ENCODE results near the gene DCLK1.

Gene DCLK1

GRCh38 chr13:35793823-35794222 is 337.4 kb downstream of the DCLK1 start:
- TF ChIP-seq, protein P1, sequence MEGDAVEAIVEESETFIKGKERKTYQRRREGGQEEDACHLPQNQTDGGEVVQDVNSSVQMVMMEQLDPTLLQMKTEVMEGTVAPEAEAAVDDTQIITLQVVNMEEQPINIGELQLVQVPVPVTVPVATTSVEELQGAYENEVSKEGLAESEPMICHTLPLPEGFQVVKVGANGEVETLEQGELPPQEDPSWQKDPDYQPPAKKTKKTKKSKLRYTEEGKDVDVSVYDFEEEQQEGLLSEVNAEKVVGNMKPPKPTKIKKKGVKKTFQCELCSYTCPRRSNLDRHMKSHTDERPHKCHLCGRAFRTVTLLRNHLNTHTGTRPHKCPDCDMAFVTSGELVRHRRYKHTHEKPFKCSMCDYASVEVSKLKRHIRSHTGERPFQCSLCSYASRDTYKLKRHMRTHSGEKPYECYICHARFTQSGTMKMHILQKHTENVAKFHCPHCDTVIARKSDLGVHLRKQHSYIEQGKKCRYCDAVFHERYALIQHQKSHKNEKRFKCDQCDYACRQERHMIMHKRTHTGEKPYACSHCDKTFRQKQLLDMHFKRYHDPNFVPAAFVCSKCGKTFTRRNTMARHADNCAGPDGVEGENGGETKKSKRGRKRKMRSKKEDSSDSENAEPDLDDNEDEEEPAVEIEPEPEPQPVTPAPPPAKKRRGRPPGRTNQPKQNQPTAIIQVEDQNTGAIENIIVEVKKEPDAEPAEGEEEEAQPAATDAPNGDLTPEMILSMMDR (conservative IDR thresholded peaks at IDR 0.05; ENCODE audit: low read depth, low read length), result no peak
- no peak overlapping the region for H3K4me3 ChIP-seq (ENCODE audit: low read depth, low read length)
- no peak for DNase-seq (ENCODE audit: low read depth)

- no peak overlapping the region for H3K4me3 ChIP-seq (ENCODE audit: low read depth, low read length)
- DNase-seq (ENCODE audit: low read depth), result no peak
- TF ChIP-seq, protein P1 (conservative IDR thresholded peaks at IDR 0.05; ENCODE audit: low read depth, low read length), result no peak
Observed at GRCh38 chr13:35792911-35793310, 338.3 kb downstream of the DCLK1 start.

DNA sequence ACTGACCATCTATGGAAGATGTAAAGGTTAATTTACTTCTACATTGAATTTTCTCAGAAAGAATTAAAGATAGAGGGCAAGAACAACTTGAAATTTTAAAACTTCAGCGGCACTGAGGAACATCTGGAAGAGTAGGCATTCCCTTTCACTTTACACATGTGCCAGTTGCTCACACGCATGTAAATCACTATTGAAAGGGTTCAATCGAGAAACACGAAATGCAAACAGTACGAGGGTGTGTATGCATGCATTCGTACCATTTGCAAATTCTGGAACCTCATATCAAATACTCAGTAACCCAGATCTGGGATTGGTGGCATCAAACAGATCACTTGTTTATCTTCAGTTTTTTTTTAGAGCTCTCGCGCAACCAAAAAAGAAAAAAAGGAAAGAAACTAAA is 339.2 kb downstream of the DCLK1 start:
- TF ChIP-seq, protein P1 (conservative IDR thresholded peaks at IDR 0.05; ENCODE audit: low read depth, low read length), result no peak
- no peak for DNase-seq (ENCODE audit: low read depth)
- no peak overlapping the region for H3K4me3 ChIP-seq (ENCODE audit: low read depth, low read length)

- TF ChIP-seq, protein P1 (conservative IDR thresholded peaks at IDR 0.05; ENCODE audit: low read depth, low read length), result no peak
- DNase-seq (ENCODE audit: low read depth), result peak; percentile 57
- H3K4me3 ChIP-seq (ENCODE audit: low read depth, low read length), result no peak overlapping the region
Observed at GRCh38 chr13:35791184-35791851, 339.9 kb downstream of the DCLK1 start.

DNA sequence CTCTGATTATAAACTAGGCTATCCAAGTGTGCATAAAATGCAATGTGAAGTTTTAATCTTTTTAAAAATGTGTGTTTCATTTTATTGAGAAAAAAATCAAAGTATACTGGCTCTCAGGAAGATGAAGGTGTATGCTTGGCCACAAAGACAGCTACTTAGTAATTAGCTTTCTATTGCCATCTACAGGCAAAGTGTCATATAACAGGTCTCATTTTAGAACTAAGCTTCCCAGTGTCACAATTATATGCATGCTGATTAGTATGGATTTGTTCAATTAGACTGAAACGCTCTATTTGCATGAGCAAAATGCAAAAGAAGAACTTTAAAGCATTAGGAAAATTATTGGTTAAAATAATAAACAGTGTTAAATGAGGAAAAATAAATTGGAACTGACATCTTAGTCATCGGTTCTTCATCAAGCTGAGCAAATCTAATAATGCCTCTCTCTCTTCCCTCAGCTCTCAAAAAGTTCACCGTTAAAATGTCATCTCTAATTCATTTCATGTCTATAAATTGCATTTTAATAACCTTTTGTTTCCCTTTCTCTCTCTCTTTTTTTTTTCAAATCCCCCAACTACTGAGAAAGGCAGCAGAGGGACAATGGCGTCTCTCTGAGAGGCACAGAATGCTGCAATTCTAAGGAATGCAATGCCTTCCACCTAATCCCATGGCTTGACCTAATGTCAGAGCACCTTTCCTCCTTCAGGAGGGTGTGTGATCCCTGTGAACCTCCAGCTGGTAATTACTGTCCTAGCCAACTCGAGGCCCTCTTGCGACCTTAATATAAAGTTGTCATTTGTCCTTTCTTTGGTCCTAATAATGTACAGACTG is 341.6 kb downstream of the DCLK1 start:
- no peak overlapping the region for H3K4me3 ChIP-seq (ENCODE audit: low read depth, low read length)
- DNase-seq (ENCODE audit: low read depth), result peak; percentile 79
- TF ChIP-seq, protein P1 (conservative IDR thresholded peaks at IDR 0.05; ENCODE audit: low read depth, low read length), result peak; percentile 63

DNA sequence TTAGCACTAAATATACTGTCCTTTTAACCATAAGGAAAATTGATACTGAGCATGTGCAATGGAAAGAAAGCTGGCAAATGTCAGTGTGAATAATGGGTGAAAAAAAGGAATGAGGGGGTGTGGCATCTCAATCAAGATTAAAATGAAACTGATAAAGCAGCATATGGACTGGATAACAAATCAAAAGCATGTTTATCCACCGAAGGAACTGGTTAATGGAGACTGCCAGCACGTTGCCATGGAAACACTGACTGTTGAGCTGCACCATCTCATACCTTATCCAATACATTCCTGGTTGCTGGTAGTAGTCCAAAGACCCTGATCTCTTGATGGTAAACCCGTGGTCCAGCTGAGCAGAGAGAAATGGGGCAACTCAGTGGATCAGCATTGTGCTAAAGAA is 343.2 kb downstream of the DCLK1 start:
- TF ChIP-seq, protein P1 (conservative IDR thresholded peaks at IDR 0.05; ENCODE audit: low read depth, low read length), result no peak
- DNase-seq (ENCODE audit: low read depth), result no peak
- no peak overlapping the region for H3K4me3 ChIP-seq (ENCODE audit: low read depth, low read length)
